ENCODE results near the gene KCTD2.
A peak's percentile ranks its signal among the peaks of the same experiment; 100 is the strongest.

Gene KCTD2

GRCh38 chr17:75099881-75100595 is 53.0 kb downstream of the KCTD2 start:
- DNase-seq (ENCODE audit: low spot score): no peak

DNA sequence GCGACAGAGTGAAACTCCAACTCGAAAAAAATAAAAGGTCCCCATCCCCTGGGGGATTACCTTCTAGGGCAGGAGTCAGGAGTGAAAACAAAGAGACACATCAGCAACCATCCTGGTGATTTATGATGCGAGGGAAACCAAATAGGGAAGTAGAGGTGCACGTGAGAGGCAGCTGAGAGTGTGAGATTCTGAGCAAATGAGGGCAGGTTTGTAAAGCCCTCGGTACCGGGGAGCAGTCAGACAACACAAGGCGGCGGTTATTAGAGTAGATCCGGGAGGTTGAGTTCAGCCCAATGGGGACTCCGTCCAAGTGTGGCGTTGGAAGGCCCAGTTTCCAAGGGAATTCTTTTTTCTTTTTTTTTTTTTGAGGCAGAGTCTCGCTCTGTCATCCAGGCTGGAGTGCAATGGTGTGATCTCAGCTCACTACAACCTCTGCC is 55.4 kb downstream of the KCTD2 start:
- DNase-seq (ENCODE audit: low spot score): no peak

DNA sequence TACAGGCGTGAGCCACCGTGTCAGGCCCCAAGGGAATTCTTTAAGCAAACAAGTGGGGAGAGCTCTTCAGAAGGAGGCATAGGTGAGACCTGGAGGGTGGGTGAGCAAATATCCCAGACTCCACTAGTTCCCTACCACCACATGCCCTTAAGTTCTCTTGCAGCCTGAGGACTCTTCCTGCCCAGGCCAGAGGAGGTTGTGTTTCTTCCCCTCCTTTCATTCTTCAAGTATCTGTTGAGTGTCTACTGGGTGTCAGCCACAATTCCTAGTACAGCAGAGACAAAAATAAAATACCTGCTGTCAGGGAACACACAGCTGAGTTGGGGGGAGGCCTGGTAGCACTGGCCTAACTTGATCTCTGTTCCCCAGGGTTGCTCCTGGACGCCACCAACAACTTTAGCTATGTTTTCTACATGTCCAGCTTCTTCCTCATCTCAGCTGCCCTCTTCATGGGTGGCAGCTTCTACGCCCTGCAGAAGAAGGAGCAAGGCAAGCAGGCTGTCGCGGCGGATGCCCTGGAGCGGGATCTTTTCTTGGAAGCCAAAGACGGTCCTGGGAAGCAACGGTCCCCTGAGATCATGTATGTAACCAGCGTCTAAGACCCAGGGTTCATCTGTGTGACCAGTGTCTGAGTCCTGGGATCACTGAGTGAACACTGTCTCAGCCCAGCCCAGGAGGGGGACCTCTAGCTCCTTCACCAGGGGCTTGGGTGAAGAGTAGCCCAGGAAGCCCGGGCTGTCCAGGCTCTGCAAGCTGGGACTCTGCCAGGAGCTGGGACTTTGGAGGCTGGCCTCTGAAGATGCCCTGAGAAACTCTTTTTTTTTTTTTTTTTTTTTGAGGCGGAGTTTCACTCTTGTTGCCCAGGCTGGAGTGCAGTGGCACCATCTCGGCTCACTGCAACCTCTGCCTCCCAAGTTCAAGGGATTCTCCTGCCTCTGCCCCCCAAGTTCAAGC is 56.9 kb downstream of the KCTD2 start:
- no peak for DNase-seq (ENCODE audit: low spot score)

- peak; percentile 73 for DNase-seq (ENCODE audit: low spot score)
These were observed 58.4 kb downstream of the KCTD2 start for GRCh38 chr17:75105126-75106080.

GRCh38 chr17:75108193-75108592 is 61.2 kb downstream of the KCTD2 start:
- DNase-seq (ENCODE audit: low spot score): no peak

- DNase-seq (ENCODE audit: low spot score): no peak
These were observed 62.0 kb downstream of the KCTD2 start for GRCh38 chr17:75109046-75109406.

DNA sequence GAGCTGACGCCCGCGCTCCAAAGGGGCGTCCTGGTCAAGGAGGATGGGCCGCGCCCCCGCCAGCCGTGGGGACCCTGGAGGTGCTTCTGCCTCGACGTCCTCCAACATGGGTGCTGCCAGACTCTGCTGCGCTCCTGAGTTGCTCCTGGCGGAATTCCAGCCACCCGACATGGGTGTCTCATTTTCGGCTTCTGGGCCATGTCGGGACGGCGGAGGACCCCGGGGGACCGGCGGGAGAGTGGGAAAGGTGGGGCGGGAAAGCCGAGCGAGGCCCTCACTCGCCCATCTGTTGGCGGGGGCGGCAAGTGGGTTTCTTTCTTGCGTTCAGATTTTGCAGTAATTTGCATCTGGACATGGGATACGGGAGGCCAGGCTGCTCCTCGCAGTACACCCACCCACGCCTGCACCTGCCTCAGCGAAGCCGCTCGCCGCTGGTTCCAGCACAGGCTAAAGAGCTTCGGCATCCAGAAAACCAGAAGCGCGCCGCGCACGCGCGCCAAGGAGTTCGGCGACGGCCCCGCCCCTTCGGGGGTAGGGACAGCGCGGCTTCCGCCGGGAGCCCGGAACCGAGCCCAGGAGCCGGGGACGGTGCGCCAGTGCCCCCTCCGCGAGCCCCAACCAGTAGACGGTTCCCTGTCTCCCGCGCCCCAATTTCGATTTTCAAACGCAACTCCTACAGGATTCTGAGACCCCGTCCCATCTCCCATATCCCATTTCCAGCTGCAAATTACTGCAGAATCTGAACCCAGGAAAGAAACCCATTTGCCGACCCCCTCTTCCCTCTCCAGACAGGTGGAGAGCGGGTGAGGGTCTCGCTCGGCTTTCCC is 62.6 kb downstream of the KCTD2 start, which contains the start of gene ARMC7:
TSS of gene ARMC7 (plus strand) at position 563 of the 827 bp plus-strand sequence. CDS start 320 bp downstream, outside the sequence.
- DNase-seq (ENCODE audit: low spot score): peak; percentile 98

DNA sequence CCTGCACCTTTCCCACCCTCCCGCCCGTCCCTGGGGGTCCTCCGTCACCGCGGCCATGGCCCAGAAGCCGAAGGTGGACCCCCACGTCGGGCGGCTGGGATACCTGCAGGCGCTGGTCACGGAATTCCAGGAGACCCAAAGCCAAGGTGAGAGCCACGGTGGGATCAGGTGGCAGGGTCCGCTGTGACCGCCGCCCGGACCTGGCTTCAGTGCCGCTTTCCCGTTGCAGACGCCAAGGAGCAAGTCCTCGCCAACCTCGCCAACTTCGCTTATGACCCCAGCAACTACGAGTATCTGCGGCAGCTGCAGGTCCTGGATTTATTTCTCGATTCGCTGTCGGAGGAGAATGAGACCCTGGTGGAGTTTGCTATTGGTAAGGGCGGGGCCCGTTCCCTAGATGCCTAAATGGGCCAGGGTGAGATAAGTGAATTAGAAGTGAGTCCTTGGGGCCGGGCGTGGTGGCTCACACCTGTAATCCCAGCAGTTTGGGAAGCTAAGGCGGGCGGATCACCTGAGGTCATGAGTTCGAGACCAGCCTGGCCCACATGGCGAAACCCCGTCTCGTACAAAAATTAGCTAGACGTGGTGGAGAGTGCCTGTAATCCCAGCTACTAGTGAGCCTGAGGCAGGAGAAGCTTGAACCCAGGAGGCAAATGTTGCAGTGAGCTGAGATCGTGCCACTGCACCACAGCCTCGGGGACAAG is 63.4 kb downstream of the KCTD2 start:
- DNase-seq (ENCODE audit: low spot score): no peak

DNA sequence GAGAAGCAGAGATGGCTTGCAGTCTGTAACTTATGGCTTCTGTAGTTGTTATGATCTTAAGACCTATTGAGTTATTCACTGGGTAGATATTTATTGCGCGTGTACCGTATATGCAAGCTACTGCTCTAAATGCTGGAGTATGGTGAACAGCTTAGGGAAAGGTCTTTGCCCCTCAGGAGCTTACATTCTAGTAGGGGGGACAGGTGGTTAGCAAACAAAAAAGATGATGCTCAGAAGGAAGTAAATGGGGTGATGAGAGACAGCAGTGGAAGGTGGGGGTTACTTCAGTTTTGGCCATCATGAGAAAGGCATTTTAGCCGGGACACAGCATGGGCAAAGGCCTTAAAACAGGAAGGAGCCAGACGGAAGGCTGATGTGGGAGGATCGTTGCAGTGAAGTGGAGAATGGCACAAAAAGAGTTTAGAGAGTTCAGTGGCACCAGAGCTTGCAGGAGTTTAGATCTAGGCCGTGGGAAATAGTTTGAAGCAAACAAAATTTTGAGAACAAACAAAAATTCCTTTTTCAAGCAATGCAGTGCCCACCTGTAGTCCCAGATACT is 64.8 kb downstream of the KCTD2 start:
- no peak for DNase-seq (ENCODE audit: low spot score)

DNA sequence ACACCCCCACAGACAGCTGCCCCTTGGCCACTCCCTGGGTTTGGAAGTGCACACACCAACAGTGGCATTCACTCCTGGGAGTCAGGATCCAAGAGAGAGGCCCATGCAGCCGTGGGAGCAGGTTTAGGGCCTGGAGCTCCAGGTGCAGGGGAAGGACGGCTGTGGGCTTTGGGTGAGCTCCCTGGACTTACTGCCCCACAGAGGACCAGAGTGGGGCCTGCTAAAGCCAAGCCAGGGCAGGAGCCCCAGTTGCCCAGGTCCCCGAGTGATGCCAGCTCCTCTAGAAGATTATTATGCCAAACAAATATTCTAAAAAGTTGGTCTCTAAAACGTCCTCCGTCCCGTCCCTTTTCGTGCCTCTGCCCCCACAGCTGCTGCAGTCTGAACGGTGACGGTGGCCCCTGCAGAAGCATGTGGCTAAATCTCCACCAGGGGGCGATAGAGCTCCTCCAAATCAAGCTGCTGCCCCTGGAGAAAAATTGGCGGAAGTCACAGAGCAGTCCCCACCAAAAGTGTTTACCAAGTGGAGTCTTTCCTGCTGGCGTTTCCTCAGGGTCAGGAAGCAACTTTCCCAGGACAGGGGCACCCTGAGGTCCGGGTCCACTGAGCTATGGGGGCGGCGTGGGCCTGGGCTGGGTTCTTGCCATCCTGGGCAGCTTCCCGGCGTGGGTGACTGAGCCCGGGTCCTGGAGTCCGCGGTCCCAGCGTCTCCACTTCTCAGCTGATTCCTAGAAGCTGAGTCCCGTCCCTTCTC is 67.0 kb downstream of the KCTD2 start:
- peak; percentile 91 for DNase-seq (ENCODE audit: low spot score)

DNA sequence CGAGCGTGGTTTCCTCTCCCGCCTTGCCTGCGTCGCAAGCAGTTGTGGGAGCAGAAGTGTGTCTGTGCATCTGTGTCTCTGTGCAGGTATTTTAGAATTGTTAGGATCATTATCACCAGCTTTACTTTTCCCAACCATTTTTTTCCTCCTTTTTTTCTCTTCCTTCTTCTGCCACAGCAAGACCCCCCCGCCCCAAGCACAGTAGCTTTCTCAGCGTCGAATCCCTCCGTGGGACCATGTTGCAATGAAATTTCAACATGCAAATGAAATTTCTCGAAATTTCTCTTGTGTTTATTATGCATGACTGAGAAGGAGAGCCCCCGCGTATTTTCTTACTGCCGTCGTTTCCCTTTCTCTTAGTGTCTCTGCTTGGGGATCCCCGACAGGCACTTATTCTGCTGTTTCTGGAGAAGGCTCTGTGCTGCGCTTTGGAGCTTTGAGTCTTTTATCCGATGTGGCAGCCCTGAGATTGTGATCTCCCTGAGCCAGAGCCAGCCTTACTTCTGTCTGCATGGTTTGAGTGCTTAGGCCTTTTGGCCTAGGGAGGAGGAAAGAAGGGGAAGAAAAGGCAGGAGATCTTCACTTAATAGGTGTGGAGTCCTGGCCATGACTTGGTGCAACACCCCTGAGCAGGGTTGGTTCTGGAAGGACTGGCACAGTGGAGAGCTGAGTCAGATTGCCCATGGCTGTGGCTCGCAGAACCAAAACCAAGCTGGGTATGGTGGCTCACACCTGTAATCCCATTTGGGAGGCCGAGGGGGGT is 67.7 kb downstream of the KCTD2 start:
- DNase-seq (ENCODE audit: low spot score): no peak

All from hepatic stellate cell (primary cell).